ENCODE results near the gene ZGLP1.

The ZGLP1 gene

GRCh38 chr19:10256970-10257615 lies 52.5 kb downstream of the ZGLP1 start:
- Histone ChIP-seq H4K20me1 (ENCODE audit: control insufficient read depth, insufficient read depth, low read depth, low read length) (peaks cover 9% of the 10 kb centered on the region; the same call in 1 of the 2 replicates), H3K4me3 (ENCODE audit: low read length) (no peak overlapping the region), H3F3A (ENCODE audit: control insufficient read depth, insufficient read depth) (peaks cover 11% of the 10 kb centered on the region; the same call in 1 of the 2 replicates), H3K79me2 (ENCODE audit: control insufficient read depth, low read length) (peaks cover 33% of the 10 kb centered on the region), H3K27me3 (ENCODE audit: control insufficient read depth, low read length) (no peaks in the 10 kb centered on the region), H3K9me2 (replicated peaks; ENCODE audit: control insufficient read depth, low read length) (no peaks in the 10 kb centered on the region), H3K9me3 (ENCODE audit: control insufficient read depth, insufficient read depth, low read length) (no peaks in the 10 kb centered on the region), H3K4me1 (ENCODE audit: control insufficient read depth, low read length) (peaks cover 26% of the 10 kb centered on the region), H3K36me3 (ENCODE audit: control insufficient read depth, low read length) (peaks cover 75% of the 10 kb centered on the region), H3K27ac (ENCODE audit: low read depth, low read length) (no peak overlapping the region), H3K4me2 (ENCODE audit: low read length) (no peak overlapping the region)
- TF ChIP-seq CTCF (IDR thresholded peaks at IDR 0.05; ENCODE audit: low read depth, low read length, poor library complexity, severe bottlenecking) (no peak), EZH2phosphoT487 (IDR thresholded peaks at IDR 0.05; ENCODE audit: borderline replicate concordance, low read length) (no peak)

GRCh38 chr19:10256551-10256950 lies 53.1 kb downstream of the ZGLP1 start:
- H3K9me3 ChIP-seq (ENCODE audit: control insufficient read depth, insufficient read depth, low read length), result no peaks in the 10 kb centered on the region
- no peak overlapping the region for H3K27ac ChIP-seq (ENCODE audit: low read depth, low read length)
- peaks cover 9% of the 10 kb centered on the region; the same call in 1 of the 2 replicates for H4K20me1 ChIP-seq (ENCODE audit: control insufficient read depth, insufficient read depth, low read depth, low read length)
- peaks cover 26% of the 10 kb centered on the region for H3K4me1 ChIP-seq (ENCODE audit: control insufficient read depth, low read length)
- H3K79me2 ChIP-seq (ENCODE audit: control insufficient read depth, low read length), result peaks cover 36% of the 10 kb centered on the region
- no peak overlapping the region for H3K4me3 ChIP-seq (ENCODE audit: low read length)
- peaks cover 75% of the 10 kb centered on the region for H3K36me3 ChIP-seq (ENCODE audit: control insufficient read depth, low read length)
- H3K9me2 ChIP-seq (replicated peaks; ENCODE audit: control insufficient read depth, low read length), result no peaks in the 10 kb centered on the region
- H3K27me3 ChIP-seq (ENCODE audit: control insufficient read depth, low read length), result no peaks in the 10 kb centered on the region
- H3F3A ChIP-seq (ENCODE audit: control insufficient read depth, insufficient read depth), result peaks cover 11% of the 10 kb centered on the region; the same call in 1 of the 2 replicates
- TF ChIP-seq CTCF (IDR thresholded peaks at IDR 0.05; ENCODE audit: low read depth, low read length, poor library complexity, severe bottlenecking) (no peak), EZH2phosphoT487 (IDR thresholded peaks at IDR 0.05; ENCODE audit: borderline replicate concordance, low read length) (no peak)
- H3K4me2 ChIP-seq (ENCODE audit: low read length), result no peak overlapping the region

GRCh38 chr19:10255358-10255757 lies 54.3 kb downstream of the ZGLP1 start:
- H3K36me3 ChIP-seq (ENCODE audit: control insufficient read depth, low read length), result peaks cover 74% of the 10 kb centered on the region
- H3K4me3 ChIP-seq (ENCODE audit: low read length), result no peak overlapping the region
- TF ChIP-seq EZH2phosphoT487 (IDR thresholded peaks at IDR 0.05; ENCODE audit: borderline replicate concordance, low read length) (no peak), CTCF (IDR thresholded peaks at IDR 0.05; ENCODE audit: low read depth, low read length, poor library complexity, severe bottlenecking) (no peak)
- H3K9me2 ChIP-seq (replicated peaks; ENCODE audit: control insufficient read depth, low read length), result no peaks in the 10 kb centered on the region
- H3F3A ChIP-seq (ENCODE audit: control insufficient read depth, insufficient read depth), result peaks cover 11% of the 10 kb centered on the region; the same call in 1 of the 2 replicates
- peaks cover 9% of the 10 kb centered on the region; the same call in 1 of the 2 replicates for H4K20me1 ChIP-seq (ENCODE audit: control insufficient read depth, insufficient read depth, low read depth, low read length)
- no peaks in the 10 kb centered on the region for H3K9me3 ChIP-seq (ENCODE audit: control insufficient read depth, insufficient read depth, low read length)
- H3K27ac ChIP-seq (ENCODE audit: low read depth, low read length), result no peak overlapping the region
- H3K4me2 ChIP-seq (ENCODE audit: low read length), result no peak overlapping the region
- no peaks in the 10 kb centered on the region for H3K27me3 ChIP-seq (ENCODE audit: control insufficient read depth, low read length)
- H3K79me2 ChIP-seq (ENCODE audit: control insufficient read depth, low read length), result peaks cover 45% of the 10 kb centered on the region
- H3K4me1 ChIP-seq (ENCODE audit: control insufficient read depth, low read length), result peaks cover 37% of the 10 kb centered on the region
